Trophoblast cell (in vitro differentiated cells and primary cell): ENCODE data around the gene PCDH1.

ENCODE experiments used
- DNase-seq, 2 donors: peaks; one replicate each; pipeline ENCODE4 v3.0.0-alpha.2; 2016
- H2AFZ ChIP-seq: 2 replicates; pipeline ENCODE4 v1.6.1; 2013; ENCODE audit warnings: low read length, moderate library complexity, mild to moderate bottlenecking; ENCODE audit not compliant: insufficient read depth, poor library complexity
- H2AK5ac ChIP-seq: 2 replicates; pipeline ENCODE4 v1.6.1; 2013; ENCODE audit warnings: mild to moderate bottlenecking, low read length
- H2BK120ac ChIP-seq: 2 replicates; pipeline ENCODE4 v1.6.1; 2013; ENCODE audit warnings: low read length, mild to moderate bottlenecking, moderate library complexity; ENCODE audit not compliant: insufficient read depth, poor library complexity
- H2BK12ac ChIP-seq: 2 replicates; pipeline ENCODE4 v1.6.1; 2013; ENCODE audit warnings: mild to moderate bottlenecking, low read length, moderate library complexity
- H2BK5ac ChIP-seq: 2 replicates; pipeline ENCODE4 v1.6.1; 2013; ENCODE audit warnings: low read length, low read depth, moderate library complexity, mild to moderate bottlenecking; ENCODE audit not compliant: poor library complexity
- H3K14ac ChIP-seq: 2 replicates; pipeline ENCODE4 v1.6.1; 2013; ENCODE audit warnings: mild to moderate bottlenecking, low read length
- H3K18ac ChIP-seq: 2 replicates; pipeline ENCODE4 v1.6.1; 2013; ENCODE audit warnings: mild to moderate bottlenecking, low read length
- H3K23ac ChIP-seq: 2 replicates; pipeline ENCODE4 v1.6.1; 2013; ENCODE audit warnings: low read length
- H3K27ac ChIP-seq: 2 replicates; pipeline ENCODE4 v1.5.1; 2013; ENCODE audit warnings: low read depth, mild to moderate bottlenecking, inconsistent platforms, low read length, moderate library complexity
- H3K27me3 ChIP-seq: 2 replicates; pipeline ENCODE4 v1.6.1; 2013; ENCODE audit warnings: inconsistent platforms, mild to moderate bottlenecking, low read length, moderate library complexity; ENCODE audit not compliant: insufficient read depth
- H3K36me3 ChIP-seq, 2 experiments: 1 replicate in 1 of 2; 2 replicates in 1 of 2; pipeline ENCODE4 v1.6.1; 2013; ENCODE audit warnings: low read length in 2 of 2, mild to moderate bottlenecking in 2 of 2, moderate library complexity in 1 of 2; ENCODE audit not compliant: insufficient read depth in 2 of 2, control insufficient read depth in 1 of 2
- H3K4ac ChIP-seq: 2 replicates; pipeline ENCODE4 v1.6.1; 2013; ENCODE audit warnings: low read depth, mild to moderate bottlenecking, low read length, moderate library complexity
- H3K4me1 ChIP-seq, 2 experiments: 1 replicate in 1 of 2; 2 replicates in 1 of 2; pipeline ENCODE4 v1.6.1; 2013; ENCODE audit warnings: low read length in 2 of 2, mild to moderate bottlenecking in 2 of 2, moderate library complexity in 1 of 2; ENCODE audit not compliant: insufficient read depth in 2 of 2, control insufficient read depth in 1 of 2
- H3K4me2 ChIP-seq: 2 replicates; pipeline ENCODE4 v1.6.1; 2013; ENCODE audit warnings: inconsistent platforms, mild to moderate bottlenecking, low read length, moderate library complexity
- H3K4me3 ChIP-seq: 2 replicates; pipeline ENCODE4 v1.5.1; 2013; ENCODE audit warnings: mild to moderate bottlenecking, low read depth, low read length, inconsistent platforms
- H3K79me1 ChIP-seq: one replicate; pipeline ENCODE4 v1.6.1; 2013; ENCODE audit warnings: low read length
- H3K79me2 ChIP-seq: 2 replicates; pipeline ENCODE4 v1.6.1; 2013; ENCODE audit warnings: low read length, mild to moderate bottlenecking; ENCODE audit not compliant: control insufficient read depth, insufficient read depth, poor library complexity
- H3K9ac ChIP-seq: 2 replicates; pipeline ENCODE4 v1.6.1; 2013; ENCODE audit warnings: mild to moderate bottlenecking, low read length
- H3K9me3 ChIP-seq: 2 replicates; pipeline ENCODE4 v1.6.1; 2013; ENCODE audit warnings: low read depth, mild to moderate bottlenecking, control low read depth, inconsistent platforms, low read length; ENCODE audit not compliant: insufficient read depth
- H4K12ac ChIP-seq: 2 replicates; pipeline ENCODE4 v1.6.1; 2013; ENCODE audit warnings: low read depth, mild to moderate bottlenecking, low read length, moderate library complexity
- H4K8ac ChIP-seq: 2 replicates; pipeline ENCODE4 v1.6.1; 2013; ENCODE audit warnings: low read depth, mild to moderate bottlenecking, low read length, moderate library complexity
- H4K91ac ChIP-seq: one replicate; pipeline ENCODE4 v1.6.1; 2013; ENCODE audit warnings: low read depth, mild to moderate bottlenecking, low read length, moderate library complexity
- WGBS: extraction: QIAGEN DNeasy Blood & Tissue Kit; methylation state at CpG from one replicate; pipeline ENCODE4 v1.1.7; 2013; ENCODE audit warnings: missing lambda C conversion rate; ENCODE audit not compliant: insufficient read length, insufficient coverage; ENCODE audit errors: extremely low coverage; 5-methylcytosine and 5-hydroxymethylcytosine counted together

Gene PCDH1

DNA sequence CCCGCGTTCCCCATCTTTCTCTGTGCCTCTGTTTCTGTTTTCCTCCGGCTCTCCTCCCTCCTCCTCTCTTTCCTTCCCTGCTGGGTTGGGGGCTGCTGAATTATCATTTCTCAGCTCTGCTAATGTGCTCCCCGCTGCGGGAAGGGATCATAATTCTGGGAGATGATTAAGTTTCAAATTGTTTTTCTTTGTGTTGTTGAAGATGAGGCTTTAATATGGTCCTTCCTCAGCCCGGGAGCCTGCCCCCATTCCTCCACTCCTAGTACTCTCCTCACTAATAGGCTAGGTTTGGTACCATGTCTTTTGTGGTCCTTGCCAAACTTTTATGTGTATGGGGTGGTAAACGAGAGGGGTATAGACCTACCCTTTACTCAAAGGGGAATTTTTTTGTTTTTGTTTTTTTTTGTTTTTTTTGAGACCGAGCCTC is 5.7 kb upstream of the PCDH1 start:
- H2BK12ac ChIP-seq, result no peak overlapping the region
- H3K9ac ChIP-seq, result no peak overlapping the region
- H3K4ac ChIP-seq, result no peak overlapping the region
- no peak for DNase-seq
- no peaks in the 10 kb centered on the region for H3K36me3 ChIP-seq
- H4K12ac ChIP-seq, result no peak overlapping the region
- WGBS, result no CpG with 5 or more reads among the region's 8 CpGs
- no peaks in the 10 kb centered on the region for H3K9me3 ChIP-seq
- peaks cover 17 to 29% of the 10 kb centered on the region in 2 experiments for H3K4me1 ChIP-seq
- no peak overlapping the region for H3K23ac ChIP-seq
- H2AK5ac ChIP-seq, result no peak overlapping the region
- H2BK5ac ChIP-seq, result no peak overlapping the region
- H2BK120ac ChIP-seq, result no peak overlapping the region
- no peak overlapping the region for H2AFZ ChIP-seq
- H3K4me2 ChIP-seq, result peak overlapping the region; percentile 36
- H4K91ac ChIP-seq, result no peak overlapping the region
- H3K79me1 ChIP-seq, result no peaks in the 10 kb centered on the region
- no peak overlapping the region for H3K27ac ChIP-seq
- H3K4me3 ChIP-seq, result no peak overlapping the region
- no peak overlapping the region for H3K18ac ChIP-seq
- H3K14ac ChIP-seq, result no peak overlapping the region
- H4K8ac ChIP-seq, result no peak overlapping the region
- no peaks in the 10 kb centered on the region for H3K79me2 ChIP-seq
- no peaks in the 10 kb centered on the region for H3K27me3 ChIP-seq

- no peak overlapping the region for H2AK5ac ChIP-seq
- H2AFZ ChIP-seq, result no peak overlapping the region
- H2BK120ac ChIP-seq, result no peak overlapping the region
- H4K8ac ChIP-seq, result no peak overlapping the region
- no peak overlapping the region for H3K14ac ChIP-seq
- no peaks in the 10 kb centered on the region for H3K79me1 ChIP-seq
- no peak overlapping the region for H2BK5ac ChIP-seq
- DNase-seq, result peak in 1 of 2 donors; percentile 50
- H3K9me3 ChIP-seq, result no peaks in the 10 kb centered on the region
- H3K27me3 ChIP-seq, result no peaks in the 10 kb centered on the region
- H3K79me2 ChIP-seq, result no peaks in the 10 kb centered on the region
- no peak overlapping the region for H4K12ac ChIP-seq
- no peak overlapping the region for H3K18ac ChIP-seq
- H3K4ac ChIP-seq, result no peak overlapping the region
- no peak overlapping the region for H3K9ac ChIP-seq
- WGBS, result no CpG with 5 or more reads among the region's 35 CpGs
- H3K4me3 ChIP-seq, result no peak overlapping the region
- H3K27ac ChIP-seq, result no peak overlapping the region
- H3K4me2 ChIP-seq, result peak overlapping the region; percentile 36
- no peak overlapping the region for H4K91ac ChIP-seq
- no peaks in the 10 kb centered on the region for H3K36me3 ChIP-seq
- H3K4me1 ChIP-seq, result peaks cover 22 to 34% of the 10 kb centered on the region in 2 experiments
- H3K23ac ChIP-seq, result no peak overlapping the region
- no peak overlapping the region for H2BK12ac ChIP-seq
These were observed 5.1 kb upstream of the PCDH1 start for GRCh38 chr5:141883184-141883891.

DNA sequence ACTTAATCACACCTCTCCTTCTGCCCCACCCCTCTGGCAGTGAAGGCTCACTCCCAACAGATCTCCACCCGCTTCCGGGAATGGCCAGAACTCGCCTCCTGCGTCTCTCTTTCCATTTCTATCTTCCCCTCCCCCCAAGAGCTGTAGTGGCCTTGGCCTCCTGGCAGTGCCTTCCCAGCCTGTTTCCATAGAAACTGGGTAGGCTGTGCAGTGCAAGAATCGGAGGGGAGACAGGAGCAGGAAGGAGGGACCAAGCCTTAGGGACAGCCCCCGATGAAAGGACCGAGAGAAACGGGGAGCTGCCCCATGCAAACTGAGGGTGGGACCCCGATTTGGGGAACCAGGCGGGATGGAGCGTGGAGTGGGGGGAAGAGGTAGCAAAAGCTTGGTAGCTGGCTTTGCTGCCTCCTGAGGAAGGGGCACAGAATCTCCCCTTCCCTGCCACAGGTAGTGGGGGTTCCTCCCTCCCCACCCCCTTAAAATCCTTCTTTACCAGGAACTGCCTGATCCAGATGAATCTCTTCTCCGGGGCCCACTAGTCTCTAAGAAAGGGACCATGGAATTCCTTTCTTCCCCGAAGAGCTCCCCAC is 4.5 kb upstream of the PCDH1 start:
- H3K14ac ChIP-seq, result no peak overlapping the region
- peak overlapping the region; percentile 53 for H2BK120ac ChIP-seq
- no peak overlapping the region for H3K4me3 ChIP-seq
- no peak overlapping the region for H3K4ac ChIP-seq
- peaks cover 25 to 36% of the 10 kb centered on the region in 2 experiments for H3K4me1 ChIP-seq
- H3K79me2 ChIP-seq, result no peaks in the 10 kb centered on the region
- no peak overlapping the region for H2AFZ ChIP-seq
- DNase-seq, result no peak
- H2BK5ac ChIP-seq, result no peak overlapping the region
- H4K91ac ChIP-seq, result peak overlapping the region; percentile 71
- no peak overlapping the region for H3K9ac ChIP-seq
- no peak overlapping the region for H4K8ac ChIP-seq
- WGBS, result no CpG with 5 or more reads among the region's 13 CpGs
- peak overlapping the region; percentile 36 for H3K4me2 ChIP-seq
- no peaks in the 10 kb centered on the region for H3K79me1 ChIP-seq
- no peak overlapping the region for H3K18ac ChIP-seq
- no peak overlapping the region for H3K23ac ChIP-seq
- peaks cover 3% of the 10 kb centered on the region for H3K27me3 ChIP-seq
- no peaks in the 10 kb centered on the region for H3K9me3 ChIP-seq
- H3K27ac ChIP-seq, result peak overlapping the region; percentile 9
- no peak overlapping the region for H2AK5ac ChIP-seq
- no peak overlapping the region for H2BK12ac ChIP-seq
- no peak overlapping the region for H4K12ac ChIP-seq
- H3K36me3 ChIP-seq, result no peaks in the 10 kb centered on the region

- no peak overlapping the region for H3K18ac ChIP-seq
- no peak overlapping the region for H3K27ac ChIP-seq
- H2BK120ac ChIP-seq, result no peak overlapping the region
- no peak overlapping the region for H2AFZ ChIP-seq
- no peak overlapping the region for H2BK5ac ChIP-seq
- H3K27me3 ChIP-seq, result peaks cover 11% of the 10 kb centered on the region
- H3K4me3 ChIP-seq, result no peak overlapping the region
- no peak overlapping the region for H4K8ac ChIP-seq
- H3K4me1 ChIP-seq, result peaks cover 32 to 44% of the 10 kb centered on the region in 2 experiments
- no CpG with 5 or more reads among the region's 4 CpGs for WGBS
- H3K9me3 ChIP-seq, result peaks cover 2% of the 10 kb centered on the region
- no peak overlapping the region for H3K4me2 ChIP-seq
- H3K14ac ChIP-seq, result no peak overlapping the region
- H4K91ac ChIP-seq, result no peak overlapping the region
- no peak overlapping the region for H3K9ac ChIP-seq
- H2AK5ac ChIP-seq, result no peak overlapping the region
- no peak overlapping the region for H3K23ac ChIP-seq
- H3K79me1 ChIP-seq, result no peaks in the 10 kb centered on the region
- DNase-seq, result no peak
- no peaks in the 10 kb centered on the region for H3K79me2 ChIP-seq
- H4K12ac ChIP-seq, result no peak overlapping the region
- H3K36me3 ChIP-seq, result no peaks in the 10 kb centered on the region
- H2BK12ac ChIP-seq, result no peak overlapping the region
- H3K4ac ChIP-seq, result no peak overlapping the region
These were observed 3.7 kb upstream of the PCDH1 start for GRCh38 chr5:141881886-141882285.
